AG04450 (cell line): ENCODE results near the gene FGR. TPM values are rescaled to one million over a fixed set of nuclear protein-coding genes. Genes with fewer than 3 reads are reported as not detected.

Source experiments
- CTCF ChIA-PET: fragments of 300-600, 350-600 bp; formaldehyde crosslinking; extraction: SDS; loops from one replicate; lab custom pipeline; 2022; ENCODE audit warnings: antibody characterized with exemption, inconsistent platforms; lab: Charles Lee
- POLR2A ChIA-PET: fragments of 350-600 bp; formaldehyde crosslinking; extraction: SDS; loops from one replicate; lab custom pipeline; 2021; ENCODE audit warnings: antibody characterized with exemption, inconsistent platforms; lab: Yijun Ruan, JAX
- DNase-seq: peaks from one replicate; pipeline ENCODE4 v3.0.0-alpha.2; 2011; ENCODE audit warnings: low read depth, low spot score
- H3K27ac ChIP-seq: one replicate; pipeline ENCODE4 v1.5.1; 2012; ENCODE audit warnings: low read depth, low read length, control low read depth
- H3K27me3 ChIP-seq: one replicate; pipeline ENCODE4 v1.6.0; 2012; ENCODE audit warnings: low read length; ENCODE audit not compliant: control insufficient read depth, insufficient read depth
- H3K4me3 ChIP-seq: 2 replicates; pipeline ENCODE4 v1.5.1; 2011; ENCODE audit warnings: mild to moderate bottlenecking, low read depth, low read length, control low read depth
- H3K9me3 ChIP-seq: 2 replicates; pipeline ENCODE4 v1.5.1; 2012; ENCODE audit warnings: low read length; ENCODE audit not compliant: control insufficient read depth, insufficient read depth
- CTCF ChIP-seq: IDR thresholded peaks from 2 replicates; pipeline ENCODE4 v1.5.1; 2011; ENCODE audit warnings: low read depth, low read length, control low read depth, inconsistent platforms
- polyA plus RNA-seq: library from polyadenylated mRNA; depleted of rRNA; stranded (reverse); fragments of >200 nt; gene quantifications from 2 replicates; pipeline ENCODE4 v1.2.3, GENCODE V29; 2011

The FGR gene
- polyA plus RNA-seq, 1 experiment = not detected

GRCh38 chr1:27574871-27575831, 59.8 kb downstream of the FGR start:
- DNase-seq = peak; percentile 54
- peak overlapping the region; percentile 44; the same call in 1 of the 2 replicates for H3K4me3 ChIP-seq
- H3K27me3 ChIP-seq = no peaks in the 10 kb centered on the region
- H3K27ac ChIP-seq = peak overlapping the region; percentile 77
- POLR2A ChIA-PET = interaction anchor here (0.6 to 1.6 kb wide), 7 partner anchors 8 to 29 kb away, joined by 3 to 8 read pairs (median 6); partner anchors contain the start of gene AHDC1
- peak; percentile 44 for TF ChIP-seq CTCF
- CTCF ChIA-PET = interaction anchor here (0.6 to 2.5 kb wide), 11 partner anchors 8 to 458 kb away, joined by 3 to 24 read pairs (median 4); no protein-coding TSS in a partner anchor
- no peaks in the 10 kb centered on the region; the same call in 1 of the 2 replicates for H3K9me3 ChIP-seq

DNA sequence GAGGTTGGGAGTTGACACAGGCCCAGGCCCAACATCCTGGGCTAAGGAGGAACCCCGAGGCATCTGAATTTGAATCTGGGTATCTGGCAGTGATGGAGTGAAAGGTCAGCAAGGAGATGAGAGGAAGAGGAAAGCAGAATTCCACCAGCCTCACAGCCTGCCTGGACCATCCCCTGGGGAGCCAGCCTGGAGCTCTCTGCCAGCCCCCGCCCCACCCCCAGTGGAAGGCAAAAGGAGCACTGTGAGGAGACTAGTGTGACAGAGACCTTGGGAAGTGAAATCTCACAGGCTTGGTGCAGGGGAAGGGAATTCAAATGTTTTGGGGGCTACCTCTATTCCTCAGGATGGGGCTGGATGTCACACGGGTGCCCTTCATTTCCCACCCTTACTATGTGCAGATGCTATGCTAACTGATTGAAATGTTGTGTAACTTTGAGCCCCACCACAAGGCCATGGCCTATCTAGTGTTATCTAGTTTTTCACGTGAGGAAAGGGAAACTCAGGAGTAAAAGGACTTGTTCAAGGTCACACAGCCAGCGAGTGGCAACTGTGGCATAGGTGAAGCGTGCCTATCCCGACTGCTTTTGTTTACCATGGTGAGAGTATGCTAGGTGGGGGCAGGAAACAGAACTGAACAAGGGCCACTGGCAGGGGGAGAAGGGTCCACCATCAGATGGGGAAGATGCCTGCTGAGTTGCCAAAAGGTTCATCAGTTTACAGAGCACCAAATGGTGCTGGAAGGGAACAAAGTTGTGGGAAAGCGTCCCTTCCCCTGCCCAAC, 60.8 kb downstream of the FGR start:
- no peak for DNase-seq
- H3K4me3 ChIP-seq = no peak overlapping the region
- ChIA-PET CTCF (interaction anchor here (0.7 to 10.7 kb wide), 7 partner anchors 9 to 457 kb away, joined by 3 to 125 read pairs (median 10); no protein-coding TSS in a partner anchor), POLR2A (interaction anchor here (1.0 to 1.4 kb wide), 4 partner anchors 7 to 27 kb away, joined by 3 to 8 read pairs (median 6); no protein-coding TSS in a partner anchor)
- H3K27ac ChIP-seq = no peak overlapping the region
- no peaks in the 10 kb centered on the region; the same call in 1 of the 2 replicates for H3K9me3 ChIP-seq
- no peaks in the 10 kb centered on the region for H3K27me3 ChIP-seq
- no peak for TF ChIP-seq CTCF

DNA sequence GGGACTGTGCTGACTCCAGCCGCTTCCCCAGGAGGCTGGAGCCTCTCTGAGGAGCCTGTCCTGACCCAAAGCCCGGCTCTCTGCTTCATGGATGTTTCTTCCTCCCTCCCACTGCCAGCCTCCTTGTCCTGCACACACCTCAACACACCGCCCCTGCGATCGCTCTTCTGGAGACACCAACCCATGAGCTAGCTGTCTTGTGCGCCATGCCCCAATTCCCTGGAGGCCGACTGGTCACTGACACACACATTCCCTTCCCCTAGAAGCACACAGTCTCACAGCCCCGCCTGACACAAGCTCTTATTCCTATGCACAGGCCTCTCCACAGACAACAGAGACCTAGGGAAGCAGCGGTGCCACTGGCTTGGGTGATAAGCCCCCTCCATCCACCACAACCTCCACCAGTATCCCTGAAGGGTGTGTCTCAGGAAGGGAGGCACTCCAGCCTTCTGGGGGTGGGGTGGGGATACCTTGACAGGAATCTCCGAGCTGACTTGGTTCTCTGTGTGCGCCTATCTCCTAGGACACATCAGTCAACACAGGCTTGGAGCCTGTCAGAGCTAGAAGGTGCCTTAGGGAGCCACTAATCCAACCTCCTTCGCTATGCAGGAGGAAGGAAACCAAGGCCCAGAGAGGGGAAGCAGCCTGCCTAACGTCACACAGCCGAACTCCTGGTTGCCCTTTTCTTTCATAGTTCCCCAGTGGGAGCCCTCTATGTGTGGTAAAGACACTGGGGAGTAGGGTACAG, 62.1 kb downstream of the FGR start:
- no peaks in the 10 kb centered on the region; the same call in 1 of the 2 replicates for H3K9me3 ChIP-seq
- no peaks in the 10 kb centered on the region for H3K27me3 ChIP-seq
- CTCF ChIA-PET = interaction anchor here (0.9 to 10.7 kb wide), 3 partner anchors 17 to 33 kb away, joined by 4 to 125 read pairs (median 6); partner anchors contain the start of gene AHDC1
- DNase-seq = no peak
- no peak overlapping the region for H3K4me3 ChIP-seq
- H3K27ac ChIP-seq = peak overlapping the region; percentile 11
- POLR2A ChIA-PET = no interaction called here
- no peak for TF ChIP-seq CTCF

DNA sequence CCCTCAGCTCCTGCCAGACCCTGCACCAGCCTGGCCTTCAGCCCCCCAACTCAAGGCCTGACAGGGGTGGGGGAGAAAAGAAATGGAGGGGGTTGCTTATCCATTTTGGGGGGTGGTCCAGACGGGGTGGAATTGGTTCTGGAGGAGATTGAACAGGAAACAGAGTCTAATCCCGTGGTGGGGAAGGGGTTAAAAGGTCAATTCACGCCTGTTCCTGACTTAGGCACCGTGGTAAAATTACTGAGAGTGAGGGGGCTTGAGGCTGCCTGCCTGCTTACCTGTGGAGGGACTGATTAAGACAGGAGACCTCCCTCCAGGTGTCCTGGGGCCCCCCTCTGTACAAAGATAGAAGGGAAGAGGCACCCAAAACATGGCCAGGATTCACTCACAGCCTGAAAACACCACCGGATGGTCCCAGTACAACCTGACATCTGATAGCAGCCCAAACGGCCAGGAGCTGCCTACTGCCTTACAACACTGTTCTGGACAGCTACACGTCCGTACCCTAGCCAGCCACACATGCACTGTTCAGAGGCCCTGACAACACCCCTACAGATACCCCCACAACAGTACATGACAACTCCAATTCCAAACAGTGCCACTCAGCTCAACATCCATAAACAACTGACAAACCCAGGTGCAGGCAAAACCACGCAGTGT, 62.8 kb downstream of the FGR start:
- Histone ChIP-seq H3K4me3 (no peak overlapping the region), H3K27me3 (no peaks in the 10 kb centered on the region), H3K27ac (peak overlapping the region; percentile 11), H3K9me3 (no peaks in the 10 kb centered on the region; the same call in 1 of the 2 replicates)
- DNase-seq = no peak
- ChIA-PET POLR2A (no interaction called here), CTCF (interaction anchor here (0.9 to 10.7 kb wide), 3 partner anchors 16 to 34 kb away, joined by 4 to 125 read pairs (median 6); partner anchors contain the start of gene AHDC1)
- TF ChIP-seq CTCF = no peak
